Measurements from ENCODE around the gene RAB11B. TPM values are rescaled to one million over a fixed set of nuclear protein-coding genes. Genes with fewer than 3 reads are reported as not detected.

Gene RAB11B
- total and polyA plus RNA-seq, 9 of the 15 experiments (the other 6 are each of a cell fraction or from before 2014, with no cell fraction given), result 0.74 to 71.0 (median 13.8) TPM

GRCh38 chr19:8389891-8390616, at the start of gene RAB11B (continued):
- TF ChIP-seq SNIP1 (IDR thresholded peaks at IDR 0.05; ENCODE audit: low read depth) (no peak), NFE2L1 (tag; IDR thresholded peaks at IDR 0.05; ENCODE audit: borderline replicate concordance, low read depth) (no peak), ZNF512 (tag; IDR thresholded peaks at IDR 0.05) (no peak), JUN (IDR thresholded peaks at IDR 0.05; ENCODE audit: borderline replicate concordance, low read depth, low read length) (peak; percentile 100), JUN (CRISPR knock-in tag; IDR thresholded peaks at IDR 0.05; ENCODE audit: borderline replicate concordance) (0 out of 2 replicates have a peak, but pooled peaks have one; percentile 73), KHSRP (IDR thresholded peaks at IDR 0.05) (peak; percentile 99), GMEB1 (CRISPR knock-in tag; IDR thresholded peaks at IDR 0.05) (peak; percentile 89), NR2F6 (CRISPR knock-in tag; IDR thresholded peaks at IDR 0.05) (no peak), ZNF3 (CRISPR knock-in tag; IDR thresholded peaks at IDR 0.05) (no peak), SLC30A9 (CRISPR knock-in tag; IDR thresholded peaks at IDR 0.05) (no peak), LEF1 (IDR thresholded peaks at IDR 0.05) (0 out of 2 replicates have a peak, but pooled peaks have one; percentile 53), PBX2 (CRISPR knock-in tag; IDR thresholded peaks at IDR 0.05; ENCODE audit: low read depth) (peak; percentile 92; the same call in 1 of the 2 replicates), PBX2 (tag; conservative IDR thresholded peaks at IDR 0.05; ENCODE audit: low read depth) (peak; percentile 100), ETV1 (tag; conservative IDR thresholded peaks at IDR 0.05; ENCODE audit: low read depth) (peak; percentile 66), FOXA3 (CRISPR knock-in tag; conservative IDR thresholded peaks at IDR 0.05 in 1 of 2, IDR thresholded peaks at IDR 0.05 in 1 of 2) (no peak), PML (IDR thresholded peaks at IDR 0.05; ENCODE audit: low read length) (no peak), NCOA2 (IDR thresholded peaks at IDR 0.05; ENCODE audit: partially characterized antibody in 2 of 2) (no peak), ARID3A (IDR thresholded peaks at IDR 0.05; ENCODE audit: borderline replicate concordance, low read depth, low read length) (peak; percentile 98), ID3 (CRISPR knock-in tag; IDR thresholded peaks at IDR 0.05) (no peak), ID3 (tag; IDR thresholded peaks at IDR 0.05) (no peak; the same call in 1 of the 2 replicates)

Measured in K562 (cell line).